IMR-90 (cell line): ENCODE measurements around the gene SBK2. TPM values are rescaled to one million over a fixed set of nuclear protein-coding genes. Genes with fewer than 3 reads are reported as not detected.
A peak's percentile ranks its signal among the peaks of the same experiment; 100 is the strongest.

Source experiments
- ATAC-seq: fragments of 200-7000 bp; cut with Tn5 transposase; 2 replicates; pipeline ENCODE4 v1.9.1; 2020; ENCODE audit warnings: low read depth, mild to moderate bottlenecking, moderate library complexity
- BruUV-seq: library from RNA; stranded (reverse); fragments of 400-500 nt; replicated peaks from 2 replicates; lab custom pipeline; 2021; lab: Mats Ljungman, UMichigan
- CTCF ChIA-PET: fragments of 300-600 bp; formaldehyde crosslinking; extraction: SDS; loops from one replicate; lab custom pipeline; 2021; ENCODE audit warnings: antibody characterized with exemption; lab: Yijun Ruan, JAX
- POLR2A ChIA-PET: fragments of 300-600 bp; sonication (Branson Sonifier 250); formaldehyde crosslinking; loops from one replicate; lab custom pipeline; 2022; ENCODE audit warnings: antibody characterized with exemption; ENCODE audit not compliant: unreplicated experiment; lab: Charles Lee
- DNase-seq: peaks from one replicate; pipeline ENCODE4 v3.0.0; 2013
- H2AFZ ChIP-seq: replicated peaks from 2 replicates; pipeline ENCODE3; 2013; ENCODE audit warnings: low read length, mild to moderate bottlenecking; ENCODE audit not compliant: poor library complexity
- H2AK5ac ChIP-seq: 2 replicates; pipeline ENCODE4 v1.6.1; 2013; ENCODE audit warnings: low read depth, low read length, inconsistent platforms
- H2AK9ac ChIP-seq: replicated peaks from 2 replicates; pipeline ENCODE3; 2013; ENCODE audit warnings: mild to moderate bottlenecking, low read depth, low read length, moderate library complexity; ENCODE audit not compliant: poor library complexity
- H2BK120ac ChIP-seq: 2 replicates; pipeline ENCODE4 v1.6.1; 2013; ENCODE audit warnings: low read depth, low read length, inconsistent platforms
- H2BK15ac ChIP-seq: 3 replicates; pipeline ENCODE4 v1.6.1; 2013; ENCODE audit warnings: low read depth, low read length, inconsistent platforms
- H2BK20ac ChIP-seq: 2 replicates; pipeline ENCODE4 v1.6.1; 2013; ENCODE audit warnings: low read depth, mild to moderate bottlenecking, inconsistent platforms, low read length, moderate library complexity
- H2BK5ac ChIP-seq: 2 replicates; pipeline ENCODE4 v1.6.1; 2013; ENCODE audit warnings: mild to moderate bottlenecking, low read depth, low read length, inconsistent platforms; ENCODE audit not compliant: poor library complexity, severe bottlenecking
- H3K14ac ChIP-seq: replicated peaks from 2 replicates; pipeline ENCODE4 v1.6.1; 2013; ENCODE audit warnings: low read depth, low read length, inconsistent platforms
- H3K18ac ChIP-seq: 2 replicates; pipeline ENCODE4 v1.6.1; 2013; ENCODE audit warnings: low read depth, low read length, control low read depth
- H3K23ac ChIP-seq: 2 replicates; pipeline ENCODE4 v1.6.1; 2013; ENCODE audit warnings: low read depth, low read length, inconsistent platforms
- H3K27ac ChIP-seq: 2 replicates; pipeline ENCODE4 v1.5.1; 2013; ENCODE audit warnings: mild to moderate bottlenecking, control low read depth, low read length; ENCODE audit not compliant: insufficient read depth
- H3K27me3 ChIP-seq: 2 replicates; pipeline ENCODE4 v1.6.1; 2013; ENCODE audit warnings: low read length; ENCODE audit not compliant: control insufficient read depth, insufficient read depth
- H3K36me3 ChIP-seq: 2 replicates; pipeline ENCODE4 v1.6.1; 2013; ENCODE audit warnings: low read length, mixed read lengths; ENCODE audit not compliant: control insufficient read depth, insufficient read depth
- H3K4ac ChIP-seq: 2 replicates; pipeline ENCODE4 v1.6.1; 2013; ENCODE audit warnings: low read depth, low read length, inconsistent platforms
- H3K4me1 ChIP-seq: 2 replicates; pipeline ENCODE4 v1.6.1; 2013; ENCODE audit warnings: low read length, mixed read lengths; ENCODE audit not compliant: control insufficient read depth, insufficient read depth
- H3K4me2 ChIP-seq: 2 replicates; pipeline ENCODE4 v1.6.1; 2013; ENCODE audit warnings: low read depth, mild to moderate bottlenecking, control low read depth, low read length, moderate library complexity
- H3K4me3 ChIP-seq: 2 replicates; pipeline ENCODE4 v1.5.1; 2013; ENCODE audit warnings: low read depth, mild to moderate bottlenecking, control low read depth, low read length, moderate library complexity; ENCODE audit not compliant: insufficient read depth
- H3K56ac ChIP-seq: 2 replicates; pipeline ENCODE4 v1.6.1; 2013; ENCODE audit warnings: low read length, inconsistent platforms; ENCODE audit not compliant: insufficient read depth; ENCODE audit errors: extremely low read depth
- H3K79me1 ChIP-seq, 2 experiments: 2 replicates each; pipeline ENCODE4 v1.6.1; 2013; ENCODE audit warnings: low read length in 2 of 2, inconsistent platforms in 1 of 2, low read depth in 1 of 2
- H3K9ac ChIP-seq: 2 replicates; pipeline ENCODE4 v1.6.1; 2013; ENCODE audit warnings: low read depth, low read length, control low read depth
- H3K9me1 ChIP-seq: 2 replicates; pipeline ENCODE4 v1.6.1; 2013; ENCODE audit warnings: low read length, inconsistent platforms; ENCODE audit not compliant: insufficient read depth
- H3K9me3 ChIP-seq: 2 replicates; pipeline ENCODE4 v1.6.1; 2013; ENCODE audit warnings: low read length; ENCODE audit not compliant: control insufficient read depth, insufficient read depth
- H4K20me1 ChIP-seq: 2 replicates; pipeline ENCODE4 v1.6.1; 2013; ENCODE audit warnings: low read length, inconsistent platforms; ENCODE audit not compliant: insufficient read depth
- H4K5ac ChIP-seq: 2 replicates; pipeline ENCODE4 v1.6.1; 2013; ENCODE audit warnings: mild to moderate bottlenecking, low read depth, low read length, control low read depth
- H4K8ac ChIP-seq, 2 experiments: 2 replicates each; pipeline ENCODE4 v1.6.1; 2013; ENCODE audit warnings: low read depth in 2 of 2, low read length in 2 of 2, control low read depth in 1 of 2, inconsistent platforms in 1 of 2
- H4K91ac ChIP-seq: 2 replicates; pipeline ENCODE4 v1.6.1; 2013; ENCODE audit warnings: low read depth, low read length, inconsistent platforms; ENCODE audit not compliant: insufficient read depth
- BHLHE40 ChIP-seq: fragments of 150-350 bp; IDR thresholded peaks from 2 replicates; pipeline ENCODE4 v1.6.1; 2016; ENCODE audit warnings: mild to moderate bottlenecking, low read depth, low read length
- CHD1 ChIP-seq: IDR thresholded peaks from 2 replicates; pipeline ENCODE4 v1.6.1; 2012; ENCODE audit warnings: low read depth, low read length, improper control_type of control experiment
- FOS ChIP-seq: fragments of 150-350 bp; IDR thresholded peaks from 2 replicates; pipeline ENCODE4 v1.6.1; 2016; ENCODE audit warnings: low read depth, low read length
- RCOR1 ChIP-seq: IDR thresholded peaks from 2 replicates; pipeline ENCODE4 v1.6.1; 2012; ENCODE audit warnings: mild to moderate bottlenecking, low read length, improper control_type of control experiment; ENCODE audit not compliant: insufficient replicate concordance
- RFX5 ChIP-seq: IDR thresholded peaks from 2 replicates; pipeline ENCODE4 v1.8.0; 2012; ENCODE audit warnings: low read depth, mild to moderate bottlenecking, low read length, moderate library complexity
- SMC3 ChIP-seq: fragments of 150-350 bp; IDR thresholded peaks from 2 replicates; pipeline ENCODE4 v1.6.1; 2016; ENCODE audit warnings: low read depth, mild to moderate bottlenecking, antibody characterized with exemption, low read length, moderate library complexity
- WGBS, 2 experiments: methylation state at CpG; one replicate each; pipeline versions ENCODE4 v1.1.5 to v1.1.7; 2013; ENCODE audit warnings: missing lambda C conversion rate in 2 of 2; ENCODE audit not compliant: insufficient read length in 1 of 2; ENCODE audit errors: extremely low coverage in 2 of 2; 5-methylcytosine and 5-hydroxymethylcytosine counted together
- dilution Hi-C: fragments of 300-500 bp; cut with HindIII; formaldehyde crosslinking; loops from one replicate; pipeline ENCODE4 v1.14.3; 2018; ENCODE audit warnings: low sequenced_read_pairs; ENCODE audit not compliant: unreplicated experiment
- in situ Hi-C: fragments of 300-500 bp; cut with MboI; formaldehyde crosslinking; loops from 3 replicates; pipeline ENCODE4 v1.14.3; 2019; ENCODE audit warnings: low sequenced_read_pairs, inconsistent platforms, mixed read lengths
- intact Hi-C: fragments of 100-400 bp; cut with micrococcal nuclease; formaldehyde crosslinking; loops from 2 replicates; pipeline ENCODE4 v1.10.0; 2022
- polyA plus RNA-seq, 3 experiments: library from polyadenylated mRNA; depleted of rRNA; stranded (reverse); fragments of >200 nt; gene quantifications; 2 replicates each; pipeline ENCODE4 v1.2.3, GENCODE V29; 2012; ENCODE audit warnings: low replicate concordance in 1 of 3
- total RNA-seq: library from RNA; depleted of rRNA; stranded (reverse); fragments of >200 nt; gene quantifications from 2 replicates; pipeline ENCODE4 v1.2.3, GENCODE V29; 2012
- TF ChIP-seq, protein P1 (sequence below): fragments of 150-350 bp; IDR thresholded peaks from 2 replicates; pipeline ENCODE4 v1.6.1; 2016; ENCODE audit warnings: low read depth, mild to moderate bottlenecking, low read length, moderate library complexity, borderline replicate concordance

The SBK2 gene
- total and polyA plus RNA-seq, 2 of the 4 experiments (the other 2 are of a cell fraction): 0.48 TPM; not detected in 1

- Histone ChIP-seq H3K56ac (no peak overlapping the region), H3K79me1 (no peaks in the 10 kb centered on the region; a peak in 1 of 4 replicates), H3K4me3 (no peak overlapping the region), H3K9me1 (peaks cover 9% of the 10 kb centered on the region), H4K8ac (no peak overlapping the region), H2AK5ac (no peak overlapping the region), H2AK9ac (no peak overlapping the region), H4K5ac (no peak overlapping the region), H2BK120ac (no peak overlapping the region), H3K4me2 (no peak overlapping the region), H3K36me3 (no peaks in the 10 kb centered on the region), H3K27me3 (no peaks in the 10 kb centered on the region; the same call in 1 of the 2 replicates), H2BK5ac (no peak overlapping the region), H2BK15ac (no peak overlapping the region), H3K4ac (no peak overlapping the region), H3K9ac (no peak overlapping the region), H3K18ac (no peak overlapping the region), H4K20me1 (no peaks in the 10 kb centered on the region), H3K27ac (no peak overlapping the region), H3K23ac (no peak overlapping the region), H3K14ac (no peak overlapping the region), H2BK20ac (no peak overlapping the region), H2AFZ (peak overlapping the region; percentile 33), H3K4me1 (peaks cover 14% of the 10 kb centered on the region), H3K9me3 (no peaks in the 10 kb centered on the region), H4K91ac (no peak overlapping the region)
- dilution Hi-C loops: no loop called here
- 80% methylated on average over 1 of the region's 8 CpGs; no CpG with 5 or more reads in 1 of the 2 experiments for WGBS, 2 experiments
- no TSS peak for BruUV-seq
- in situ Hi-C loops: no loop called here
- DNase-seq (no peak), ATAC-seq (no peak)
- ChIA-PET POLR2A (no interaction called here), CTCF (no interaction called here)
- intact Hi-C loops: no loop called here
- no peak for TF ChIP-seq CHD1
- TF ChIP-seq, protein P1, sequence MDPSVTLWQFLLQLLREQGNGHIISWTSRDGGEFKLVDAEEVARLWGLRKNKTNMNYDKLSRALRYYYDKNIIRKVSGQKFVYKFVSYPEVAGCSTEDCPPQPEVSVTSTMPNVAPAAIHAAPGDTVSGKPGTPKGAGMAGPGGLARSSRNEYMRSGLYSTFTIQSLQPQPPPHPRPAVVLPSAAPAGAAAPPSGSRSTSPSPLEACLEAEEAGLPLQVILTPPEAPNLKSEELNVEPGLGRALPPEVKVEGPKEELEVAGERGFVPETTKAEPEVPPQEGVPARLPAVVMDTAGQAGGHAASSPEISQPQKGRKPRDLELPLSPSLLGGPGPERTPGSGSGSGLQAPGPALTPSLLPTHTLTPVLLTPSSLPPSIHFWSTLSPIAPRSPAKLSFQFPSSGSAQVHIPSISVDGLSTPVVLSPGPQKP: no peak
- TF ChIP-seq SMC3: no peak
- TF ChIP-seq RCOR1: no peak
- TF ChIP-seq FOS: no peak
- no peak for TF ChIP-seq BHLHE40
- TF ChIP-seq RFX5: no peak
These were observed 17.8 kb upstream of the SBK2 start for GRCh38 chr19:55554741-55555152.
